Ovary (tissue), 9 donors: ENCODE data around the gene ZDHHC22. TPM values are rescaled to one million over a fixed set of nuclear protein-coding genes. Genes with fewer than 3 reads are reported as not detected.

Source experiments
- DNase-seq, 5 donors: peaks; one replicate each; pipeline ENCODE4 v3.0.0-alpha.2; 2019 to 2020
- H3K27ac ChIP-seq, 2 donors: fragments of 200-600 bp; one replicate each; pipeline versions ENCODE4 v1.5.1 to v1.8.0; 2019 to 2022
- H3K27me3 ChIP-seq: fragments of 200-600 bp; one replicate; pipeline ENCODE4 v1.8.0; 2022
- H3K36me3 ChIP-seq: fragments of 200-600 bp; sonication (generic); one replicate; pipeline ENCODE4 v1.5.1; 2019
- H3K4me1 ChIP-seq: one replicate; pipeline ENCODE4 v1.8.1; 2013; ENCODE audit warnings: mild to moderate bottlenecking, moderate library complexity; ENCODE audit not compliant: insufficient read depth
- H3K4me3 ChIP-seq: fragments of 200-600 bp; sonication (generic); one replicate; pipeline ENCODE4 v1.5.1; 2017
- H3K9me3 ChIP-seq, 2 donors: fragments of 200-600 bp in 1 of 2; sonication (generic) in 1 of 2; one replicate each; pipeline versions ENCODE4 v1.5.1 to v1.8.1; 2013 to 2019; ENCODE audit warnings: mild to moderate bottlenecking in 1 of 2, moderate library complexity in 1 of 2
- CTCF ChIP-seq, 3 donors: fragments of 450-650 bp in 2 of 3; fragments of 200-600 bp in 1 of 3; IDR thresholded peaks; one replicate each; pipeline versions ENCODE4 v1.5.1 to v1.8.0; 2016 to 2022; ENCODE audit warnings: antibody characterized with exemption in 3 of 3, mild to moderate bottlenecking in 1 of 3
- EP300 ChIP-seq: sonication (generic); formaldehyde crosslinking; IDR thresholded peaks from one replicate; pipeline ENCODE4 v1.6.1; 2017; ENCODE audit warnings: antibody characterized with exemption
- POLR2A ChIP-seq: fragments of 450-650 bp; IDR thresholded peaks from one replicate; pipeline ENCODE4 v1.6.1; 2017; ENCODE audit warnings: antibody characterized with exemption, mild to moderate bottlenecking, moderate library complexity
- WGBS, 3 donors: extraction: QIAGEN DNeasy Blood & Tissue Kit in 1 of 3; methylation state at CpG; one replicate each; pipeline versions ENCODE4 v1.1.5 to v1.1.7; 2013 to 2017; 5-methylcytosine and 5-hydroxymethylcytosine counted together
- intact Hi-C, 4 donors: fragments of 100-400 bp; cut with DNase I; formaldehyde crosslinking; loops; one replicate each; pipeline versions ENCODE4 v1.11.0 to v1.15.1; 2022 to 2023
- polyA plus RNA-seq, 2 donors: library from polyadenylated mRNA; stranded (reverse); fragments of 200-250 nt in 1 of 2; fragments of 350-450 nt in 1 of 2; fragmentation: Illumina TruSeq in 1 of 2; extraction: RNeasy Lipid Tissue Mini Kit (QIAGEN cat#74804) in 1 of 2; gene quantifications; one replicate each; pipeline ENCODE4 v1.2.3, GENCODE V29; 2013 to 2014
- total RNA-seq, 7 donors: library from RNA; depleted of rRNA in 2 of 7; stranded (reverse); fragments of >200 nt in 2 of 7; fragmentation: NEBNext Ultra II Directional in 3 of 7; extraction: Animal tissue kit (Norgen Biotek cat#: 25700) in 3 of 7; gene quantifications; one replicate each; pipeline versions ENCODE4 v1.1.0 to v1.2.4, GENCODE V29; 2016 to 2023
- donor health status: DM: no; HTN: no; CAD: no; lungs with moderate emphysema.
- donor health status: DM: no; HTN: no; CAD: no.
- donor health status: Bipolar disorder and iron deficiency.
- donor health status: DM: yes; HTN: yes; CAD: no.
- donor health status: DM: no; HTN: no; CAD: no.
- donor health status: DM: yes; HTN: yes; CAD: no.

Gene ZDHHC22
- total and polyA plus RNA-seq, 9 donors, result 0.02 TPM; not detected in 8

- no peaks in the 10 kb centered on the region for H3K36me3 ChIP-seq
- H3K9me3 ChIP-seq, result no peaks in the 10 kb centered on the region
- DNase-seq, result no peak
- intact Hi-C loops, result no loop called here
- 69 to 74% (median 70%) methylated on average over 3 of the region's 3 CpGs for WGBS, 3 donors
- no peak overlapping the region for H3K27ac ChIP-seq
- no peak overlapping the region for H3K4me3 ChIP-seq
- TF ChIP-seq CTCF (IDR thresholded peaks at IDR 0.05), result no peak
- no peak for TF ChIP-seq EP300
- TF ChIP-seq POLR2A, result no peak
- no peaks in the 10 kb centered on the region for H3K27me3 ChIP-seq
- peaks cover 7% of the 10 kb centered on the region for H3K4me1 ChIP-seq
Observed at GRCh38 chr14:77100961-77101360, 40.6 kb downstream of the ZDHHC22 start.

- 32 to 34% (median 34%) methylated on average over 7 of the region's 7 CpGs for WGBS, 3 donors
- H3K27ac ChIP-seq, result no peak overlapping the region
- no peaks in the 10 kb centered on the region for H3K27me3 ChIP-seq
- TF ChIP-seq EP300 (no peak), POLR2A (no peak), CTCF (IDR thresholded peaks at IDR 0.05) (no peak)
- H3K4me3 ChIP-seq, result peak overlapping the region; percentile 94
- no peaks in the 10 kb centered on the region for H3K9me3 ChIP-seq
- H3K4me1 ChIP-seq, result peaks cover 7% of the 10 kb centered on the region
- no peak for DNase-seq
- intact Hi-C loops, result no loop called here
- no peaks in the 10 kb centered on the region for H3K36me3 ChIP-seq
Observed at GRCh38 chr14:77099425-77100167, 42.0 kb downstream of the ZDHHC22 start.

GRCh38 chr14:77098529-77099353 is 42.9 kb downstream of the ZDHHC22 start:
- Histone ChIP-seq H3K4me1 (peaks cover 7% of the 10 kb centered on the region), H3K27me3 (no peaks in the 10 kb centered on the region), H3K27ac (peak overlapping the region; percentile 81 to 91), H3K9me3 (no peaks in the 10 kb centered on the region), H3K36me3 (no peaks in the 10 kb centered on the region), H3K4me3 (peak overlapping the region; percentile 94)
- WGBS, 3 donors, result 4 to 5% (median 4%) methylated on average over 22 to 23 of the region's 23 CpGs
- intact Hi-C loops, result no loop called here
- TF ChIP-seq EP300 (no peak), POLR2A (no peak), CTCF (IDR thresholded peaks at IDR 0.05) (no peak)
- peak; percentile 35 to 74 (median 65) for DNase-seq

GRCh38 chr14:77097700-77098528 is 43.7 kb downstream of the ZDHHC22 start, which contains the start of gene CIPC:
TSS of gene CIPC (plus strand) at chr14:77098258. CDS start at chr14:77105709, 7,451 bp downstream.
- H3K27ac ChIP-seq, result peak within 1 kb of the TSS; percentile 81 to 91
- no peaks in the 10 kb centered on the region for H3K36me3 ChIP-seq
- 0 to 1% (median 0%) methylated on average over 65 to 87 of the region's 87 CpGs for WGBS, 3 donors
- peak; percentile 76 for TF ChIP-seq POLR2A
- peak; percentile 33 for TF ChIP-seq EP300
- peak in 1 of 3 donors; percentile 19 for TF ChIP-seq CTCF (IDR thresholded peaks at IDR 0.05)
- peak; percentile 99 to 100 (median 99) for DNase-seq
- peaks cover 7% of the 10 kb centered on the region for H3K4me1 ChIP-seq
- peak within 1 kb of the TSS; percentile 94 for H3K4me3 ChIP-seq
- intact Hi-C loops, result loop anchor here in 1 of 4 donors (2.0 kb wide), 1 partner anchor 71 kb away; no protein-coding TSS in a partner anchor
- no peaks in the 10 kb centered on the region for H3K27me3 ChIP-seq
- H3K9me3 ChIP-seq, result no peaks in the 10 kb centered on the region
